Measurements from ENCODE around the gene CYTH3. TPM values are rescaled to one million over a fixed set of nuclear protein-coding genes. Genes with fewer than 3 reads are reported as not detected.

Gene CYTH3
- total and polyA plus RNA-seq, 2 of the 4 experiments (the other 2 are of a cell fraction): 14.2 to 34.8 TPM

DNA sequence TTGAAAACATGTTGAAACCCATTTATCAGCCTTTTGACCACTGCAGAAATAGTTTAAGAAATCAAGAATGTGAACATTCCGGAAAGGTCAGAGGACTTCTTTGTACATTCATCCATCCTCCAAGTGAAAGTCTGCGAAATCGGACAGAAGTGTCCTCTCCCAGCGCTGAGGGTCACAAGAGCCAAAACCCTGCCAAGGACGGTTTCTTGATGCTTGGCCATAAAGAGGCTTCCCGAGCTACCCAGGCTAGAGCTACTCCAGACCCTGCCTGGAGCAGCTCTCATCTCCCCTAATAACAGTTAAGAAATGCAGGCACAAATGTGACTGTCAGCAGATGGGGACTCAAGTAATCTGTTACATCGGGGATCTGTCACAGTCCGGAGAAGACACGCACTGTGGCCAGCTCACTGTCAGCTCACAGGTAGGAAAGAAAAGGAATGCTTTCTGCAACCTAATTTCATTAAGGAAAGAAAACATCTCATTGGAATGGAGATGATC is 4.5 kb upstream of the CYTH3 start:
- Histone ChIP-seq H4K5ac (ENCODE audit: low read depth, low read length) (no peak overlapping the region), H3K36me3 (ENCODE audit: control insufficient read depth, insufficient read depth, low read length) (no peaks in the 10 kb centered on the region), H3K9me1 (ENCODE audit: insufficient read depth, low read length) (peaks cover 6% of the 10 kb centered on the region; the same call in 1 of the 2 replicates), H3K4me1 (ENCODE audit: control insufficient read depth, insufficient read depth, low read length) (peaks cover 13% of the 10 kb centered on the region), H3K56ac (ENCODE audit: extremely low read depth, insufficient read depth, low read length) (peak overlapping the region; percentile 24; the same call in 1 of the 2 replicates), H2BK15ac (ENCODE audit: low read depth, low read length) (peak overlapping the region; percentile 38; the same call in 1 of the 3 replicates), H2BK120ac (ENCODE audit: low read depth, low read length) (peak overlapping the region; percentile 69), H2AK5ac (ENCODE audit: low read depth, low read length) (peak overlapping the region; percentile 22; the same call in 1 of the 2 replicates), H2AFZ (replicated peaks; ENCODE audit: low read length, poor library complexity) (no peak overlapping the region), H3K9ac (ENCODE audit: low read depth, low read length) (no peak overlapping the region), H2AK9ac (replicated peaks; ENCODE audit: low read depth, low read length, poor library complexity) (no peak overlapping the region), H4K91ac (ENCODE audit: insufficient read depth, low read depth, low read length) (peak overlapping the region; percentile 54; the same call in 1 of the 2 replicates), H3K4me2 (ENCODE audit: low read depth, low read length) (peak overlapping the region; percentile 16; the same call in 1 of the 2 replicates), H4K8ac (ENCODE audit: low read depth in 2 of 2, low read length in 2 of 2) (peak overlapping the region; percentile 57 to 58; a peak in 2 of 4 replicates), H3K79me1 (ENCODE audit: low read depth in 1 of 2, low read length in 2 of 2) (peaks cover 0 to 11% of the 10 kb centered on the region in 2 experiments; a peak in 1 of 4 replicates), H3K18ac (ENCODE audit: low read depth, low read length) (peak overlapping the region; percentile 36; the same call in 1 of the 2 replicates), H3K9me3 (ENCODE audit: control insufficient read depth, insufficient read depth, low read length) (no peaks in the 10 kb centered on the region), H4K20me1 (ENCODE audit: insufficient read depth, low read length) (no peaks in the 10 kb centered on the region), H3K14ac (replicated peaks; ENCODE audit: low read depth, low read length) (peak overlapping the region; percentile 23; the same call in 1 of the 2 replicates), H3K23ac (ENCODE audit: low read depth, low read length) (no peak overlapping the region), H3K4ac (ENCODE audit: low read depth, low read length) (peak overlapping the region; percentile 77), H3K27ac (ENCODE audit: insufficient read depth, low read length) (no peak overlapping the region), H3K27me3 (ENCODE audit: control insufficient read depth, insufficient read depth, low read length) (no peaks in the 10 kb centered on the region), H3K4me3 (ENCODE audit: insufficient read depth, low read depth, low read length) (no peak overlapping the region), H2BK5ac (ENCODE audit: low read depth, low read length, poor library complexity, severe bottlenecking) (no peak overlapping the region), H2BK20ac (ENCODE audit: low read depth, low read length) (peak overlapping the region; percentile 69)
- TF ChIP-seq RCOR1 (IDR thresholded peaks at IDR 0.05; ENCODE audit: insufficient replicate concordance, low read length) (no peak), RAD21 (IDR thresholded peaks at IDR 0.05; ENCODE audit: low read length) (no peak), CEBPB (IDR thresholded peaks at IDR 0.05; ENCODE audit: low read depth, low read length) (no peak), MXI1 (IDR thresholded peaks at IDR 0.05; ENCODE audit: borderline replicate concordance, low read depth, low read length) (no peak), MAFK (IDR thresholded peaks at IDR 0.05; ENCODE audit: low read depth, low read length) (no peak), MAZ (IDR thresholded peaks at IDR 0.05; ENCODE audit: borderline replicate concordance, low read depth, low read length) (no peak), NFE2L2 (IDR thresholded peaks at IDR 0.05; ENCODE audit: low read depth, low read length) (no peak), CHD1 (IDR thresholded peaks at IDR 0.05; ENCODE audit: low read depth, low read length) (no peak), RFX5 (IDR thresholded peaks at IDR 0.05; ENCODE audit: low read depth, low read length) (no peak), FOS (IDR thresholded peaks at IDR 0.05; ENCODE audit: low read depth, low read length) (no peak), SMC3 (IDR thresholded peaks at IDR 0.05; ENCODE audit: low read depth, low read length) (no peak), POLR2A (IDR thresholded peaks at IDR 0.05; ENCODE audit: low read depth, low read length) (no peak), BHLHE40 (IDR thresholded peaks at IDR 0.05; ENCODE audit: low read depth, low read length) (no peak)
- TF ChIP-seq, protein P1, sequence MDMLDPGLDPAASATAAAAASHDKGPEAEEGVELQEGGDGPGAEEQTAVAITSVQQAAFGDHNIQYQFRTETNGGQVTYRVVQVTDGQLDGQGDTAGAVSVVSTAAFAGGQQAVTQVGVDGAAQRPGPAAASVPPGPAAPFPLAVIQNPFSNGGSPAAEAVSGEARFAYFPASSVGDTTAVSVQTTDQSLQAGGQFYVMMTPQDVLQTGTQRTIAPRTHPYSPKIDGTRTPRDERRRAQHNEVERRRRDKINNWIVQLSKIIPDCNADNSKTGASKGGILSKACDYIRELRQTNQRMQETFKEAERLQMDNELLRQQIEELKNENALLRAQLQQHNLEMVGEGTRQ (IDR thresholded peaks at IDR 0.05; ENCODE audit: low read depth, low read length): no peak
- TF ChIP-seq, protein P2, sequence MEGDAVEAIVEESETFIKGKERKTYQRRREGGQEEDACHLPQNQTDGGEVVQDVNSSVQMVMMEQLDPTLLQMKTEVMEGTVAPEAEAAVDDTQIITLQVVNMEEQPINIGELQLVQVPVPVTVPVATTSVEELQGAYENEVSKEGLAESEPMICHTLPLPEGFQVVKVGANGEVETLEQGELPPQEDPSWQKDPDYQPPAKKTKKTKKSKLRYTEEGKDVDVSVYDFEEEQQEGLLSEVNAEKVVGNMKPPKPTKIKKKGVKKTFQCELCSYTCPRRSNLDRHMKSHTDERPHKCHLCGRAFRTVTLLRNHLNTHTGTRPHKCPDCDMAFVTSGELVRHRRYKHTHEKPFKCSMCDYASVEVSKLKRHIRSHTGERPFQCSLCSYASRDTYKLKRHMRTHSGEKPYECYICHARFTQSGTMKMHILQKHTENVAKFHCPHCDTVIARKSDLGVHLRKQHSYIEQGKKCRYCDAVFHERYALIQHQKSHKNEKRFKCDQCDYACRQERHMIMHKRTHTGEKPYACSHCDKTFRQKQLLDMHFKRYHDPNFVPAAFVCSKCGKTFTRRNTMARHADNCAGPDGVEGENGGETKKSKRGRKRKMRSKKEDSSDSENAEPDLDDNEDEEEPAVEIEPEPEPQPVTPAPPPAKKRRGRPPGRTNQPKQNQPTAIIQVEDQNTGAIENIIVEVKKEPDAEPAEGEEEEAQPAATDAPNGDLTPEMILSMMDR (conservative IDR thresholded peaks at IDR 0.05; ENCODE audit: low read depth, low read length): no peak
- TF ChIP-seq, protein P3, sequence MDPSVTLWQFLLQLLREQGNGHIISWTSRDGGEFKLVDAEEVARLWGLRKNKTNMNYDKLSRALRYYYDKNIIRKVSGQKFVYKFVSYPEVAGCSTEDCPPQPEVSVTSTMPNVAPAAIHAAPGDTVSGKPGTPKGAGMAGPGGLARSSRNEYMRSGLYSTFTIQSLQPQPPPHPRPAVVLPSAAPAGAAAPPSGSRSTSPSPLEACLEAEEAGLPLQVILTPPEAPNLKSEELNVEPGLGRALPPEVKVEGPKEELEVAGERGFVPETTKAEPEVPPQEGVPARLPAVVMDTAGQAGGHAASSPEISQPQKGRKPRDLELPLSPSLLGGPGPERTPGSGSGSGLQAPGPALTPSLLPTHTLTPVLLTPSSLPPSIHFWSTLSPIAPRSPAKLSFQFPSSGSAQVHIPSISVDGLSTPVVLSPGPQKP (IDR thresholded peaks at IDR 0.05; ENCODE audit: borderline replicate concordance, low read depth, low read length): no peak
- DNase-seq (no peak), ATAC-seq (ENCODE audit: low read depth) (no peak)
- no TSS peak for BruUV-seq (replicated peaks)
- ChIA-PET POLR2A (ENCODE audit: unreplicated experiment) (no interaction called here), CTCF (interaction anchor here (0.5 kb wide), 1 partner anchor 188 kb away, joined by 3 read pairs; no protein-coding TSS in a partner anchor)
- in situ Hi-C loops (cut with MboI; ENCODE audit: low sequenced_read_pairs) (no loop called here), dilution Hi-C loops (cut with HindIII; ENCODE audit: low sequenced_read_pairs, unreplicated experiment) (no loop called here), intact Hi-C loops (cut with micrococcal nuclease) (no loop called here)
- no CpG with 5 or more reads among the region's 9 CpGs for WGBS, 2 experiments (ENCODE audit: extremely low coverage in 2 of 2, insufficient read length in 1 of 2)
